H1 (cell line): ENCODE results near the gene NMT1. TPM values are rescaled to one million over a fixed set of nuclear protein-coding genes. Genes with fewer than 3 reads are reported as not detected.
A peak's percentile ranks its signal among the peaks of the same experiment; 100 is the strongest.

Experiments used
- CTCF ChIP-seq, 3 experiments: IDR thresholded peaks; 1 replicate in 2 of 3; 2 replicates in 1 of 3; pipeline versions ENCODE4 v1.5.1 to v1.6.1; 2011; ENCODE audit warnings: low read length in 3 of 3, mild to moderate bottlenecking in 3 of 3, inconsistent platforms in 2 of 3, low read depth in 1 of 3, moderate library complexity in 1 of 3; ENCODE audit not compliant: insufficient read depth in 1 of 3; ENCODE audit errors: control extremely low read depth in 1 of 3
- EZH2 ChIP-seq: fragments of 200-600 bp; sonication (generic); IDR thresholded peaks from 2 replicates; pipeline ENCODE4 v1.7.1; 2012; ENCODE audit warnings: low read depth, mild to moderate bottlenecking, moderate library complexity, low read length, inconsistent platforms; ENCODE audit not compliant: severe bottlenecking
- POLR2A ChIP-seq, 2 experiments: IDR thresholded peaks; 1 replicate in 1 of 2; 2 replicates in 1 of 2; pipeline ENCODE4 v1.6.1; 2011; ENCODE audit warnings: low read depth in 2 of 2, low read length in 2 of 2, mild to moderate bottlenecking in 2 of 2; ENCODE audit errors: control extremely low read depth in 1 of 2
- POLR2AphosphoS5 ChIP-seq: IDR thresholded peaks from 2 replicates; pipeline ENCODE4 v1.6.1; 2011; ENCODE audit warnings: low read depth, low read length
- polyA plus RNA-seq, 7 experiments: library from polyadenylated mRNA; depleted of rRNA in 3 of 7; stranded (reverse) in 5 of 7; unstranded in 2 of 7; fragments of >200 nt in 5 of 7; fragments of 200-250 nt in 2 of 7; gene quantifications; 1 replicate in 5 of 7; 2 replicates in 1 of 7; 4 replicates in 1 of 7; pipeline versions ENCODE4 v1.2.1 to v1.2.3, GENCODE V29; 2011 to 2013; ENCODE audit warnings: missing spikeins in 2 of 7, mixed read lengths in 2 of 7
- total RNA-seq: library from RNA; stranded (reverse); fragmentation: NEBNext Ultra II Directional; extraction: Animal tissue kit (Norgen Biotek cat#: 25700); gene quantifications from 2 replicates; pipeline ENCODE4 v1.2.1, GENCODE V29; 2021

Gene NMT1
- total and polyA plus RNA-seq, 2 of the 8 experiments (the other 6 are each of a cell fraction or from before 2014, with no cell fraction given) = 42.9 to 149 TPM

GRCh38 chr17:45149669-45150664 lies 88.8 kb downstream of the NMT1 start (continued):
- TF ChIP-seq CTCF (IDR thresholded peaks at IDR 0.05; ENCODE audit: control extremely low read depth in 1 of 3, insufficient read depth in 1 of 3, low read depth in 1 of 3, low read length in 3 of 3) = no peak
- TF ChIP-seq EZH2 = peak; percentile 12
- peak in 1 of 2 experiments; percentile 27; a peak in 1 of 3 replicates for TF ChIP-seq POLR2A (IDR thresholded peaks at IDR 0.05; ENCODE audit: control extremely low read depth in 1 of 2, low read depth in 2 of 2, low read length in 2 of 2)
- TF ChIP-seq POLR2AphosphoS5 = peak; percentile 36; the same call in 1 of the 2 replicates
- TF ChIP-seq, all 59 proteins: peak for 7
